ENCODE data around the gene CCDC152.
"Not testable (repeated sequence)": the region's sequence is repeated elsewhere in the genome, so short reads cannot be mapped to it uniquely, and the experiment has no call there.

Gene CCDC152

DNA sequence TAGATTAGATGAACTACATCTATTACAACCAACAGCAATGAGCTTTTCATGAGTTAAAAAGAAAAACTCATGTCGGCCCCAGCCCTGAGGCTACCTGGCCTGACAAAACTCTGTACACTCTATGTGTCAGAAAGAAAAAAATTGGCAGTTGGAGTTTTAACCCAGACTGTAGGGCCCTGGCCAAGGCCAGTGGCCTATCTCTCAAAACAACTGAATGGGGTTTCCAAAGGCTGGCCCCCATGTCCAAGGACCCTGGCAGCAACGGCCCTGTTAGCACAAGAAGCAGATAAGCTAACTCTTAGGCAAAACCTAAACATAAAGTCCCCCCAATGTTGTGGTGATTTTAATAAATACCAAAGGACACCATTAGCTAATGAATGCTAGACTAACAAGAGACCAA, 59.9 kb downstream of the CCDC152 start:
- not testable (repeated sequence) for FAIRE-seq

DNA sequence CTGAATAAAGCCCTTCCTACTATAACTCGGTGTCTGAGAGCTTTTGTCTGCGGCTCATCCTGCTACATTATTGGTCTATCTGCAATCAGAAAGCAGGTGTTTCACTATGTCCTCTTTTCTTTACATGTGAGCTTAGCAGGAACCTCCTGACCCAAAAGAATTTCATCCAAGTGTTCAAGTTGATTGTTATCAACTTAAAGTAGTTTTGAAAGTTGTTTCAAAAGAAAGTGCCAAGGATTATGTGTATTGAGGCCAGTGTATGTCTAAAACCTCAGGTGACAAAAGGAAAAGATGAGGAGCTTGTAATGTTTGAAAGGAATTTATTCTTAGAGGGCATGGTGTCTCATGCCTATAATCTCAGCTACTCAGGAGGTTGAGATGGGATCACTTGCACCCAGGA, 63.1 kb downstream of the CCDC152 start:
- no peak for FAIRE-seq

DNA sequence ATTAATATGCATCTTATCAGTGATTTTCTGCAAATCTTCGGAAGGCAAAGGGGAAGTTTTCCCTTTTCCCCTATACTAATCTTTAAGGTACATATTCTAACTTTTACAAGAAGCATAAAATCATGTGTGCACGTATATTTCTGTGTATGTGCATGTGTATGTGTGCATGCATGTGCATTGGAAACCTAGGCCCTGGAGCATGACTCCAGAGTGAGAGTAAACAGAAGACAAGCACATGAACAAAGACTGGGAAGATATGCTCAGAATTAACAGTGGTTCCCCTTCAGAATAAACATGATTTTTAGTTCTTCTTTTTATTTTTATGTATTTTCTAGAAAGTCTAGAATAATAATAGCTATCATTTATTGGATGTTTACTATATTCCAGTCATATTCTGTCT, 65.9 kb downstream of the CCDC152 start:
- no peak for FAIRE-seq

GRCh38 chr5:42824347-42824976, 67.8 kb downstream of the CCDC152 start:
- FAIRE-seq = no peak

DNA sequence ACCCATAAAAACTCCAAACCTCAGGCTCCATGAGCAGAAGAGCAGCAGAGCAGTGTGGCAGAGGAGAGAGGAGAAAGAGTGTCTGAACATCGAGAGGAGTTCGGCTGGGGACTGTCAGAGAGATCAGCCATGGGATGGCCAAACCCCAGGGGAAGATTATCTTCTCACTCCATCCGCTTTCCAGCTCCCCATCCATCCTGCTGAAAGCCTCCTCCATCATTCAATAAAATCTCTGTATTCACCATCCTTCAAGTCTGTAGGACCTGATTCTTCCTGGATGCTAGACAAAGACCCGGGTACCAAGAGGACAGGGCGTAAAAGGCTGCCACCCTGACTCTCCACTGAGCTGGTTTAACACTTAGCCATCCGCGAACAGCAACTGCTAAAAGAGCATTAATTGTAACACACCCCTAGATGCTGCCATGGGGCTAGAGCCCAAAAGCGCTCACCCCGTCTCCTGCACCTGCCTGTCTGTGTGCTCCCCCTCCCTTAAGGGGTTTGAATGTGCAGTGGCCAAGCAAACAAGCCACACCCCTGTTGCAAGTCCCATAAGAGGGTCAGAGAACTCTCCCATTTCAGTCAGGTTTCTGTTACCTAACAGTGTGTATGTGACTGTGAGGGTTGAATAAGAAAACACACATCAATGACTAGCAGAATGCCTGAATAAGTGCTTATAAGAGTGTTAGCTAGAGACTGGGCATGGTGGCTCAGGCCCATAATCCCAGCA, 69.0 kb downstream of the CCDC152 start:
- no peak for FAIRE-seq

- no peak for FAIRE-seq
Observed at GRCh38 chr5:42826757-42827515, 70.3 kb downstream of the CCDC152 start.

DNA sequence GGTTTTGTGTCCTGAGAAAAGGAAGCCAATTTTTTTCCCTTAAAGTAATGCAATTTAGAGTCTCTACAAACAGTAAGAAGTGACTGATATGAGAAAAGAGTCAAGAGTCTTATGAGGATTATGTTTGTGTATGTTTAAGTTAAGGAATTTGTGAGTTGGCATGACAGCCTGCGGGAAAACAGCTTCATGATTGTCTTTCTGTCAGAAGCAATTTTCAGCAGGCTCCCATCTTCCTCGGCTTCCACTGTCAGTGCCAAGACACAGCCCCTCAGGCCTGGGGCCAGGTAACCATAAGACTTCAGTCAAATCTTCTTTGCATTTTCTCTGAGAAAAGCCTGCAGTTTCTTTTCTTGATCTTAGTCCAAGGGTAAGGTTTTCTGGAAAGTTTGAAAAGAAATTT, 72.1 kb downstream of the CCDC152 start:
- FAIRE-seq = no peak

DNA sequence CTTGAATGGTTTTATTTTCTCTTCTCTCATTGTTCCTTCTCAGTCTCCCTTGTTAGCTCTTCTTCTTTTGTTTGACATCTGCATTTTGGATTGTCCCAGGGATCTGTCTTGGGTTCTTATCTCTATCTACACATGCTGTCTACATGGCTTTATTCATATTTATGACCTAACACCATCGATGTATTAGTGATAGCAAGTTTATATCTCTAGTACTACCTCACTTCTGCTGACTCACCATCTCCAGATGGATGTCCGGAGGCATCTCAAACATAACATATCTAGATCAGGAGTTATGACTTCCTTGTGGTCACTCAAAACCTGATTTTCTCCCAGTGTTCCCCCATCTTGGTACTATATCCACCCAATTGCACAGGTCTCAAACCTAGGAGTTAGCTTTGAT, 74.3 kb downstream of the CCDC152 start:
- no peak for FAIRE-seq

DNA sequence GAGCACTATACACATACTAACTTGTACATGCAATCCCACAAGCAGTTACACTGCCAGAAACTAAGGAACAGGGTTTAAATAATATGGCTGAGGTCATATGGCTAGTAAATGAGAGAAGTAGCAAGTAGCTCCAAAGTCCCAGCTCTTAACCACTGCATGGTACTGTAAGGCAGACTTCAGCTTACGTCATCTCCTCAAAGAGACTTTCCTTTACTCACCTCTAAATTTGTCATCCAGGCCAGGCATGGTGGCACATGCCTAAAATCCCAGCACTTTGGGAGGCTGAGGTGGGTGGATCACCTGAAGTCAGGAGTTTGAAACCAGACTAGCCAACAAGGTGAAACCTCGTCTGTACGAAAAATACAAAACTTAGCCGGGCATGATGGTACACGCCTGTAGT, 75.4 kb downstream of the CCDC152 start:
- FAIRE-seq = no peak

DNA sequence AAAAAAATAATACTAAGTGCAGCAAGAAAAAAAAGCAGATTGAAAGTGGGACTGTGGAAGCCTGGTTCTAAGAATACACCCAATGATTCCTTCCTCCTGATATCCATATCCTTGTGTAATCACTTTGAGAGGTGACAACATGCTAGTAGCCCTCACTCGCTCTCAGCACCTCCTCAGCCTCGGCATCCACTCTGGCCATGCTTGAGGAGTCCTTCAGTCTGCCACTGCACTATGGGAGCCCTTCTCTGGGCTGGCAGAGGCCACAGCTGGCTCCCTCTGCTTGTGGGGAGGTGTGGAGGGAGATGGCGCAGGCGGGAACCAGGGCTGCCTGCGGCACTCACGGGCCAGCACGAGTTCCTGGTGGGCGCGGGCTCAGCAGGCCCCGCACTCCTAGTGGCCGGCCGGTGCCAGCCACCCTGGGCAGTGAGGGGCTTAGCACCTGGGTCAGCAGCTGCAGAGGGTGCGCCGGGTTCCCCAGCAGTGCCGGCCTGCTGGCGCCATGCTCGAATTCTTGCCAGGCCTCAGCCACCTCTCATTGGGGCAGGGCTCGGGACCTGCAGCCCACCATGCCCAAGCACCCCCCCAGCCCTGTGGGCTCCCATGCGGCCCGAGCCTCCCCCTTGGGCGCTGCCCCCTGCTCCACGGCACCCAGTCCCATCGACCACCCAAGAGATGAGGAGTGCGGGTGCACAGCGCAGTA, 79.6 kb downstream of the CCDC152 start:
- FAIRE-seq = no peak

- no peak for FAIRE-seq
Observed at GRCh38 chr5:42837601-42838000, 81.0 kb downstream of the CCDC152 start.

DNA sequence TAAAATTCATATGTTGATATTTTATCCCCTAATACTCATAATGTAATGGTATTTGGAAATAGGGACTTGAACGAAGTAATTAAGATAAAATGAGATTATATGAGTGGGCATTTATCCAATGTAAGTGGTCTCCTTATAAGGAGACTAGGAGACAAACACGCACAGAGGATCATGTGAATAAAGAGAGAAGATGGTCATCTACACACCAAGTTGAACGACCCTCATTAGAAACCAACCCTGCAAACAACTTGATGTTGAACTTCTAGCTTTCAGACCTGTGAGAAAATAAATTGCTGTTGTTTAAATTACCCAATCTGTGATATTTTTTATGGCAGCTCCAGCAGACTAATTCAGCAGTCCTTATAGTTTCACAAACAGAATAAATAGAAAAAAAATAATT, 82.6 kb downstream of the CCDC152 start:
- no peak for FAIRE-seq

GRCh38 chr5:42840269-42840668, 83.7 kb downstream of the CCDC152 start:
- no peak for FAIRE-seq

- no peak for FAIRE-seq
Observed at GRCh38 chr5:42840842-42841567, 84.4 kb downstream of the CCDC152 start.

DNA sequence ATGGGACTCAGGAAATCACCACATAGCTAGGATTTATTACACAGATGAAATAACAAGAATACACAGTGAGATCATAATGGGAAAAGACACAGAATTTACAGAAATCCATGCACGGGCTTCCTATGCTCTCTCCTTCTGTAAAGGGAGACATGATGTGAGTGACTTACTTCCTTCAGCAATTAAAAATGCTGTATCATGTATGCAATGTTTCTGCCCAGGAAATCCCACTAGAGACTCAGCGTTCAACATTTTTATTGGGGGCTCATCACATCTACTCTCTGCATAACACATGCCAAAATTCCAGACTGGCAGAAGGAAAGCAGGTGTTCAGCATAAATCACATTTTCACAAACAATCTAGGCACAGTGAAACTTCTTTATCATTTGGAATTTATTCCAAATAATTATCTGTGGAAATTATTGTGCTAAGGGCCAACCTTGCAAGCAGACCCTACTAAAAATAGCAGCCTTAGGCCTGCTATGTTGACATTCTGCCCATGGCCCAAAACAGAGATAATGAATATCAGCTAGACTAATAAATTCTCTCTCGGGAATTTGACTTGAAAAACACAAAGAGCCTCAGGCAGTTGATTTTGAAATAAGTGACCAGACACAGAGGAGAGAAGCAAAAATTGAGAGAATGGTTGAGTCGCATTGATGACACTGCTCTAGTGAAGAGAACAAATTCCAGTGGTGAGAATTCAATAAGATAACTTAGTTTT, 86.5 kb downstream of the CCDC152 start:
- no peak for FAIRE-seq

- no peak for FAIRE-seq
Observed at GRCh38 chr5:42843675-42844292, 87.2 kb downstream of the CCDC152 start.

DNA sequence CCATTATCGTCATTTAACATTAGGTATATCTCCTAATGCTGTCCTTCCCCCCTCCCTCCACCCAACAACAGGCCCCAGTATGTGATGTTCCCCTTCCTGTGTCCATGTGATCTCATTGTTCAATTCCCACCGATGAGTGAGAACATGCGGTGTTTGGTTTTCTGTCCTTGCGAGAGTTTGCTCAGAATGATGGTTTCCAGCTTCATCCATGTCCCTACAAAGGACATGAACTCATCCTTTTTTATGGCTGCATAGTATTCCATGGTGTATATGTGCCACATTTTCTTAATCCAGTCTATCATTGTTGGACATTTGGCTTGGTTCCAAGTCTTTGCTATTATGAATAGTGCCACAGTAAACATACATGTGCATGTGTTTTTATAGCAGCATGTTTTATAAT, 87.8 kb downstream of the CCDC152 start:
- not testable (repeated sequence) for FAIRE-seq

GRCh38 chr5:42848545-42848944, 91.9 kb downstream of the CCDC152 start:
- no peak for FAIRE-seq

GRCh38 chr5:42851481-42851880, 94.9 kb downstream of the CCDC152 start:
- no peak for FAIRE-seq
